NOMO-1 (cell line): ENCODE measurements around the gene YEATS2.
"Not testable (repeated sequence)": the region's sequence is repeated elsewhere in the genome, so short reads cannot be mapped to it uniquely, and the experiment has no call there.

Experiments
- DNase-seq, 2 experiments: peaks; one replicate each; lab custom pipeline; 2025; ENCODE audit not compliant: unreplicated experiment in 2 of 2; lab: John Stamatoyannopoulos, UW

YEATS2 gene

GRCh38 chr3:183775781-183776180, 78.2 kb downstream of the YEATS2 start:
- DNase-seq, result peak in 1 of 2 experiments; percentile 25

GRCh38 chr3:183776451-183776850, 78.9 kb downstream of the YEATS2 start:
- peak; percentile 23 to 60 for DNase-seq

GRCh38 chr3:183777016-183777618, 79.5 kb downstream of the YEATS2 start:
- no peak for DNase-seq

GRCh38 chr3:183779896-183780465, 82.4 kb downstream of the YEATS2 start:
- DNase-seq, result peak; percentile 29 to 84

- DNase-seq, result no peak
Observed at GRCh38 chr3:183781246-183781645, 83.6 kb downstream of the YEATS2 start.

- no peak for DNase-seq
Observed at GRCh38 chr3:183782576-183783276, 85.1 kb downstream of the YEATS2 start.

GRCh38 chr3:183784503-183784902, 86.9 kb downstream of the YEATS2 start:
- not testable (repeated sequence) for DNase-seq

- DNase-seq, result no peak
Observed at GRCh38 chr3:183789826-183790225, 92.2 kb downstream of the YEATS2 start.

GRCh38 chr3:183790700-183791099, 93.1 kb downstream of the YEATS2 start:
- DNase-seq, result no peak

- DNase-seq, result no peak
Observed at GRCh38 chr3:183792976-183793375, 95.4 kb downstream of the YEATS2 start.

- no peak for DNase-seq
Observed at GRCh38 chr3:183794452-183794851, 96.9 kb downstream of the YEATS2 start.

GRCh38 chr3:183796372-183796771, 98.8 kb downstream of the YEATS2 start:
- no peak for DNase-seq

GRCh38 chr3:183797996-183798395, 100.4 kb downstream of the YEATS2 start:
- DNase-seq, result no peak

GRCh38 chr3:183799461-183799860, 101.9 kb downstream of the YEATS2 start:
- DNase-seq, result no peak

- DNase-seq, result no peak
Observed at GRCh38 chr3:183800243-183800863, 102.8 kb downstream of the YEATS2 start.

- no peak for DNase-seq
Observed at GRCh38 chr3:183801601-183802000, 104.0 kb downstream of the YEATS2 start.

- DNase-seq, result no peak
Observed at GRCh38 chr3:183802989-183803388, 105.4 kb downstream of the YEATS2 start.

- no peak for DNase-seq
Observed at GRCh38 chr3:183807209-183807728, 109.7 kb downstream of the YEATS2 start.

GRCh38 chr3:183807881-183808280, 110.3 kb downstream of the YEATS2 start:
- DNase-seq, result no peak

GRCh38 chr3:183808355-183808754, 110.8 kb downstream of the YEATS2 start:
- DNase-seq, result no peak

GRCh38 chr3:183809270-183809669, 111.7 kb downstream of the YEATS2 start:
- DNase-seq, result no peak
